HPDE6-E6E7 (cell line): ENCODE data around the gene DLG4.

Experiments
- DNase-seq: peaks from one replicate; pipeline ENCODE4 v3.0.0; 2011; ENCODE audit warnings: missing footprints; ENCODE audit errors: extremely low spot score

DLG4 gene

DNA sequence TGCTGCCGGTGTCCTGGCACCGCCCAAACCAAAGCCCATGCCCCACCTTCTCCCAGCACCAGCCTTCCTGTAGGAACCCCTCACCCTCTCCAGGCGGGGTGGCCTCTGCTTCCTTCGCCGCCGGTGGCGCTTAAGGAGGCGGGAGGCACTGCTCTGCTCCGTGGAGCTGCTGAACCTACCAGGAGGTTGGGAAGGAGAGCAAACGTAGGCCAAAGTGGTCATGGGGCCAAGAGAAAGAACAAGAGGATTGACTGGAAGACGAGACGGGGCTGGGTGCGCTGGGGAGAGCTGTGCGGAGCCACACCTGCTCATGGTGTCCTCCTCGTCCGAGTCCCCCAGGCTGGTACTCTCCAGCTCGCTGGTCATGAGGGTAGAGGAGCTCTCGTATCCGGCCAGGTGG lies 9.9 kb upstream of the DLG4 start:
- no peak for DNase-seq

DNA sequence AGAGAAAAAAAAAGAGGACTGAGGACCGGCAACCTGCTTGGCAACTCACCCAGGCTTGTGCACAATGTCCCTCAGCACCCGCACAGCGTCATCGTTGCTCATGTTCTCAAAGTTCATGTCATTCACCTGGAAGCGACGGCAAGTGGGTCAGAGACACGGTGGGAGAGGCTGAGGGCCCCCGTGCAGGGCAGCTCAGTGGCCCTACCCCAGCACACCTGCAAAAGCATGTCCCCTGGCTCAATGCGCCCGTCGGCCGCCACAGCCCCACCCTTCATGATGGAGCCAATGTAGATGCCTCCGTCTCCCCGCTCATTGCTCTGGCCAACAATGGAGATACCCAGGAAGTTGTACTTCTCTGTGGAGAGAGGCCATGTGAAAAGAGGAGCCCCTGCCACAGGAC lies 9.3 kb upstream of the DLG4 start:
- DNase-seq = no peak

DNA sequence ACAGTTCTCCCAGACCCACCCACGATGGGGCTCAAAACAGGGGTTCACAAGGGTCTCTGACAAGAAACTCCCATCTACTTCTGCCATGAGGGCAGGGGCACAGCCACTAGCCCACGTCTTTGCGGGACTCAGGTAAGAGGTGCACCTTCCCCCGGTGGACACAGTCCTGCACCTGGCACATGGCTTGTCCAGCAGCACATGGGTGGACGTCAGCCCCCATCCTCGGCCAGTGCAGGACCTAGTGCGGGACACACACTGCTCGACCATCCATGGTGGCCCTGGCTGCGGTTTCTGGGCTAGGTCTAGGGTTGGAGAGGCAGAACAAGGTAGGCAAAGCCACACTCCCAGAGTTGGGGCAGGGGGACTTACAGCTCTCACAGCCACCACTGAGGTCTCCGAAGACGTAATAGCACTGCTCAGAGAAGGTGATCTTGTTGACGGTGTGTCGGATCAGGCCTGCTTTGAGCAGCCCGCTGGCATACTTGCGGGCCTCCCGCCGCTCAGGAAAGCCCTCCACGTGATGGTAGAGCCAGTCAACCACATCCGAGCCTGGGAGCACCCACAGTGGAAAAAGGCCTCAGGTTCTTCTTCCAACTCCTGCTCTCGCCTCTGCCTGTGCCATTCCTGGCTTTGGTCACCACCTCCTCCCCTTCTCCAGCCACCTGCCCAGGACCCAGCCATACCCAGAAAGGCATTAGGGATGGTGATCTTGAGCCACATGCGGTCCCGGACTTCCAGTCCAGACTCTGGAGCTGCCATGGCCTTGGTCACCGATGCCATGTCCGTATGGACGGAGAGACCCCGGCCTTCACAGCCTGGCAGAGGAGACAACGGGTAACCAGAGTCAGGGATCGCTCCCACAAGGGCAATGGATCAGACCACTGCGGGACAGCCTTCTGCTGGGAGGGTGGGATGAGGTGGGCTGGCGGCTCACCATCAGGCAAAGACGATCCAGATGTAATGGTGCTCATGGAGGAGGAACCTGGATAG lies 7.4 kb upstream of the DLG4 start:
- DNase-seq = no peak

DNA sequence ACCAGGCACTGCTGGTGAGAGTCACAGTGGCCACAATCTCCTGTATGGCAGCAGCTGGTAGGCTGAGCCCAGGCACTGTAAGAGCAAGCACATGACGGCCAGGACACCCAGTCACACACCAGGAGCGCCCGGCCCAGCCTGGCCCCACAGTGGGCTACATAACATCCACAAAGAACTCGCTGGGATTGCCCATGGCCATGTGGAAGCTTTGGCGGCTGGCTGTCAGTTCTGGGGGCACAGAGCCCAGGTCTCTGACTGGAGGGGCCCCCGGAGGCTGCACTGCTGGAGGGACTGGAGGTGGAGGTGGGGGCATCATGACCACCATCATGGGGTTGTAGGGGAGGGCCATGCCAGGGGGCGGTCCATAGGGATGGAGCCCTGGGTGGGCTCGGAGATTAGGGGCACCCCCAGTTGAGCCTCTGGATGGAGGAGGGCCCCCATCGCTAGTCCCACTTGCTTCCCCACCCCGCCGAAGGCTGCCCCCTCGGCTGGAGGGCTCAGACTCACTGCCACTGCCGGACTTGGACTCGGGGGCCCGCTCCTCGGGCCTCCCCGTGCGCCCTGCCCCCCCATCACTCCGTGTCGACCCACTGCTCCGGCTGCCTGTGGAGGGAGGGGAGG lies 6.2 kb upstream of the DLG4 start:
- no peak for DNase-seq

DNA sequence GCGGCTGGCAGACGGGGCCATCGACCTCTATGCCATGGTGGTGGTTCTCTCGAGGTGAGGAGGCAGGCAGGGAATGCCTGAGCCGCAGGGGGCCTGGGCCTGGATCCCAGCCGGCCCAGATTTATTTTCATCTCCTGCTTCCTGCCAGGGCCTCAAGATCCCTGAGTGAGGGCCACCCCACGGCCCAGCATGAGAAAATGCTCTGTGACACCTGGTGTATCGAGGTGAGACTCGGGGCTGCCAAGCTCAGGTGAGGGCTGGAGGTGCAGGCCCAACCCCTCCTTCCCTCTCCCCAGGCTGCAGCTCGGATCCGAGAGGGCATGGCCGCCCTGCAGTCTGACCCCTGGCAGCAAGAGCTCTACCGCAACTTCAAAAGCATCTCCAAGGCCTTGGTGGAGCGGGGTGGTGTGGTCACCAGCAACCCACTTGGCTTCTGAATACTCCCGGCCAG lies 5.0 kb upstream of the DLG4 start:
- DNase-seq = no peak

DNA sequence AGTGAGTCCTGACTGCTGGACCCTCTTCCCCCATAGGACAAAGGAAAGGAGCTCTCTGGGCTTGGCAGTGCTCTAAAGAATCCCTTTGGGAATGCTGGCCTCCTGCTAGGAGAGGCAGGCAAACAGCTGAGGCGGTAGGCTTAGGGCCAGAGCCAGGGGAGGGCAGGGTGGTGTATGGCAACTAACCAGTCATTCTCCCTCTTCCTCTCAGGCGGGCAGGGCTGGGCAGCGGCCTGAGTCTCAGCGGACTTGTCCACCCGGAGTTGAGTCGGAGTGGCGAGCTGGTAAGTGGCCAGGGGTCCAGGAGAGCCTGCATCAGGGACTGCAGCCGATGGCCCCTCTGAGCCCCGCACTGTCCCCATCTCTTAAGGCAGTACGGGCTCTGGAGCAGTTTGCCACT lies 4.5 kb upstream of the DLG4 start:
- no peak for DNase-seq

DNA sequence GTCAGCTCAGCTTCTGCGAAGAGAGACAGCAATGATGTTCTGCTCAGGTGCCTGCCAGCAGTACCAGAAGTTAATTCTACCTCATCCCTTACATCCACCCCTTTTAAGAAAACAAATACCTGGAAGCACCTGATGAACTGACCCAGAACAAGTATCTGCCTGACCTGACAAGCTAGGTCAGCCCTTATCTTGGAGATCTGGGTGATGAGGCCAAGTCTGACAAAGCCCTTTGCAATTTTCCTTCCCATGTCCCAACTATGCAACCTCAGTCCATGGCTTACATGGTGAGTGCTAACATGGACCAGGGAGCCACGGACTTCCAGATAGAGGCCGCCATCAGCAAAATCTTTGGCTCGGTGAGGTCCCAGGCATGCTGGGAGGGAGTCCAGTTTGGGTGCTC lies 3.7 kb upstream of the DLG4 start:
- no peak for DNase-seq

DNA sequence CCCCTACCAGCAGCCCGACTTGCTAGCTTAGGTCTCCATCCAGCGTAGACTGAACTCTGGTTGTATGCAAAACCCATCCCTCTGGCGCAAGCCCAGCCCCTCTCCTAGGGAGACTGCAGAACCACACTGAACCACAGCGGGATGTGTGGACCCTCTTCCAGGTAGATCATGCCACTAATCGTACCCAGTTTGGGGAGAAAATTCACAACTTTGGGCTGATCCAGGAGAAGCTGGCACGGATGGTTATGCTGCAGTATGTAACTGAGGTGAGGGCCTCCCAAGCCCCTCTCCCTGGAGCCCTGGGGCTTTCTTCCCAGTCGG lies 3.3 kb upstream of the DLG4 start:
- DNase-seq = no peak

DNA sequence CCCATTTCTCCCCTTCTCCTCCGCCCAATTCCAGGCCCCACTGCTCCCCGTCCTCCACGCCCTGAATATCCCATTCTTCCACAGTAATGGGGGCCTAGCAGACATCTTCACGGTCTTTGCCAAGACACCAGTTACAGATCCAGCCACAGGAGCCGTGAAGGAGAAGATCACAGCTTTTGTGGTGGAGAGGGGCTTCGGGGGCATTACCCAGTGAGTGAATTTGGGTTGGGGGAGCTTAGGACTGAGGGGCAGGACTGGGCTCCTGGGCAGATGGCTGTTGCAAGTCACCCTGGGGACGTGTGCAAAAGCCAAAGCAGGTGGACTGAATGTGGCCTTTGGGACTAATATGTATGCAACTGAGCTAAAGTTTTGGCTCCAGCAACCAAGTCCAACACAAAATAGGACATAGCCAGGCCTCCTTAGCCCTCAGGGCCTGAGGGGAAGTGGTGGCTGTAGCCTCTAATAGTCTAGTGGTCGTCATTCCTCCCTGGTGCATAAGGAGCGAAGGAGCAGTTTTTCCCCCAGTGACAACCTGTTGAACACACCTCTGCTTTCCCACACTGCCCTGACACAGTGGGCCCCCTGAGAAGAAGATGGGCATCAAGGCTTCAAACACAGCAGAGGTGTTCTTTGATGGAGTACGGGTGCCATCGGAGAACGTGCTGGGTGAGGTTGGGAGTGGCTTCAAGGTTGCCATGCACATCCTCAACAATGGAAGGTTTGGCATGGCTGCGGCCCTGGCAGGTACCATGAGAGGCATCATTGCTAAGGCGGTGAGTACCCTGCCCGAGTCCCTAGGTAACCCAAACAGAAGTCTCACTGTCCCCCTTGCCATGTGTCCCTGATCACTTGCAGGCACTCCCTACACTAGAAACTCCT lies 2.7 kb upstream of the DLG4 start:
- DNase-seq = no peak

DNA sequence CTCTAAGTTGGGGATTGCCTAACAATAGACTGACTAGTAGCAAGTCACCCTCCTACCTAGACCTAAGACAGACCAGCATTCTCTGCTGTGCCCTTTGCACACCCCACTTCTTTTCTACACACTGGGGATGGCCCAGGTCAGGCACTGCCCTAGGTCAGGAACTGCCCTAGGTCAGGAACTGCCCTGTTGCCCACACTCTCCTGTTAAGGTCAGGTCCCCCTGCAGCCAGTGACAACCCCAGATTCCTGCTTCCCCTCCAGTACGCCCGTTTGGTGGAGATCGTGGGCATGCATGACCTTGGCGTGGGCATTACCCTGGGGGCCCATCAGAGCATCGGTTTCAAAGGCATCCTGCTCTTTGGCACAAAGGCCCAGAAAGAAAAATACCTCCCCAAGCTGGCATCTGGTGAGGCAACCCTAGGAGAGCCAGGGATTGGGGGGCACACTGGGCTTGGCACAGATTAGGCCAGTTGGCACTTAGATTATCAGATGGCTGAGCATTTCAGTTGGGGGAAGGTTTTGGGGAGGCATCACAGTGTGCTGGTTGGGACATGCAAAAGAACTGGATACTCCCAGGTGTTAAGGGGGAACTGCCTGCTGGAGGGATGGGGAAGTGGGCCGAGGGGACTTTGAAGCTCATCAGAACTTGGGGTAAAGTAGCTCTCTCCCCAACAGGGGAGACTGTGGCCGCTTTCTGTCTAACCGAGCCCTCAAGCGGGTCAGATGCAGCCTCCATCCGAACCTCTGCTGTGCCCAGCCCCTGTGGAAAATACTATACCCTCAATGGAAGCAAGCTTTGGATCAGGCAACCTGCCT lies 1.8 kb upstream of the DLG4 start:
- no peak for DNase-seq

DNA sequence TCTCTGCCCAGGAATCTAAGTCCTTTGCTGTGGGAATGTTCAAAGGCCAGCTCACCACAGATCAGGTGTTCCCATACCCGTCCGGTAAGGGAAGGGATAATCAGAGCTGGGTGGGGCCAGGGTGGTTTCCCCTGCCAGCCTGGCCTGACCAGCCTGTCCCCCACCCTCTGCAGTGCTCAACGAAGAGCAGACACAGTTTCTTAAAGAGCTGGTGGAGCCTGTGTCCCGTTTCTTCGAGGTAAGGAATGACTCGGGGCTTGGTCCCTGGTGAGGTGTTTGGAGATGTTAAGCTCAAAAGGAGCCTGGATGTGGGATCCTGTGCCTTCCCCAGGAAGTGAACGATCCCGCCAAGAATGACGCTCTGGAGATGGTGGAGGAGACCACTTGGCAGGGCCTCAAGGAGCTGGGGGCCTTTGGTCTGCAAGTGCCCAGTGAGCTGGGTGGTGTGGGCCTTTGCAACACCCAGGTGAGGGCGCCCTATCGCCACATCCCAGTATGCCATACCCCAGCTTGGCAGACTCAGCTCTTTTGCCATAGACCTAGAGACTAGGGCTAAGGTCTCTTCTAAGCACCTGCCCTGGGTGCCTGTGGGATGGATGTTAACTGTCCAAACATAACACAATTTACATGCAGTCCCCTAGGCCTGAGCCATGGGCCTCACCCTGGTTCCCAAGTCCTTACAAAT lies 1.1 kb upstream of the DLG4 start:
- DNase-seq = no peak

DNA sequence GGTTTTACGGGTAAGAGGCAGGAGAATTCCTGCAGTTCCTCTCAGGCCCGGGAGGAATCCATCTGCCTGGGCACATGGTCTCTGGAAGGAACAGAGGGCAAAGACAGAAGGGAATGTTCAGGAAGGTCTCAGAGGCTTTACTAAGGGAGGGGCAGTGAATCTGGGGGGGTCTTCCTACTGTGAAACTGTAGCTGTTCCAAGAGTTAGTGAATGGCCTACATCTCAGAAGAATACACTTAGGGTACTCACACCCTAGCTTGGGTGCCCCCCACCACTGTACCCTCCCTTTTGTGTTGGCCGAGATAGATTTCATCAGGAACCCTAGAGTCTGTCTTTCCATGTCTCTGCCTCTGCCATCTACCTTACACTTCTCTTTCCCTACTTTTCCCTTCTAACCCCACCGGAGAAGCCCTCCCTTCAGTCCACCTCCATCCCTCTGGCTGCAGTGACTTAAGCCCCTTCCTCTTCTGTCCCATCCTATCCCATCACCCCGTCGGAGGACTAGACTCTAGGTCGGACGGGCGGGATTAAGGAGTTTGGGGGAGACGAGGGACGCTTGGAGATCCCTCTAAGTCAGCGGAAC lies 316 bp downstream of the DLG4 start:
- no peak for DNase-seq

DNA sequence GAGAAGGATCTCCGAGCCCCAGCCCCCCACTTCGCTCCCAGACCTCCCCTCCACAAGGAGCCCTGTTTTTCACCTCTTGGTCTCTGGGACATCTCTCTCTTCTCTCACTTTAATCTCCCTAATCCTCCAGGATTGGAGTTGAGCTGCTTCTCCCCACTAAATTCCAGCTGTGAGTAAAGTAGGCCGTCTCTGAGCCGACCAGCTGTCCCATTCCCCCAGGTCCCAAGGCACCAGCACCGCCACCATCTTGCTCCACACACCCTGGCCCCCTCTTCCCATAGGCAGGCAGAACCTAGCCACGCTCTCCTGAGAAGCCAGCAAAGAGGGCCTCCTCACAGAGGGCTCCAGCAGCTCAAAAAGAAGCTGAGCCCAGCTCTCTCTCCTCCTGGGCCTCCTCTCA lies 878 bp downstream of the DLG4 start:
- DNase-seq = no peak

DNA sequence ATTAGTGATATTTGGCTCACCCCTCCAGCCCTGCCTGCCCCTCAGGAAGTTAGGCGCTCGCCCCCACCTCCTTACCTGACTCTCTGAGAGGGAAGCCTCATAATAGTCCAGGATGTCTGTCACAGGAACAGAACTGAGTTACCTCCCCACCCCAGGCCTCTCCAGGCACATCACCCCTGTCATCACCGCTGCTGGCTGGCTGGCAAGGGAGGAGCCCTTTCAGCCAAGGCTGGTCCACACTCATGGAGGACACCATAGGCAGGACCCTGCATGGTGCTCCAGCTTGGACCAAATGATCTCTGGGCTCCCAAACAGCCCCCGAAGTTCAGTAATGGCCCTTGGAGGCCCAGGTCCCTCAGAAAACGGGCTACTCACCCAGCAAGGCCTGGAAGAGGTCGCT lies 1.5 kb downstream of the DLG4 start:
- DNase-seq = no peak

DNA sequence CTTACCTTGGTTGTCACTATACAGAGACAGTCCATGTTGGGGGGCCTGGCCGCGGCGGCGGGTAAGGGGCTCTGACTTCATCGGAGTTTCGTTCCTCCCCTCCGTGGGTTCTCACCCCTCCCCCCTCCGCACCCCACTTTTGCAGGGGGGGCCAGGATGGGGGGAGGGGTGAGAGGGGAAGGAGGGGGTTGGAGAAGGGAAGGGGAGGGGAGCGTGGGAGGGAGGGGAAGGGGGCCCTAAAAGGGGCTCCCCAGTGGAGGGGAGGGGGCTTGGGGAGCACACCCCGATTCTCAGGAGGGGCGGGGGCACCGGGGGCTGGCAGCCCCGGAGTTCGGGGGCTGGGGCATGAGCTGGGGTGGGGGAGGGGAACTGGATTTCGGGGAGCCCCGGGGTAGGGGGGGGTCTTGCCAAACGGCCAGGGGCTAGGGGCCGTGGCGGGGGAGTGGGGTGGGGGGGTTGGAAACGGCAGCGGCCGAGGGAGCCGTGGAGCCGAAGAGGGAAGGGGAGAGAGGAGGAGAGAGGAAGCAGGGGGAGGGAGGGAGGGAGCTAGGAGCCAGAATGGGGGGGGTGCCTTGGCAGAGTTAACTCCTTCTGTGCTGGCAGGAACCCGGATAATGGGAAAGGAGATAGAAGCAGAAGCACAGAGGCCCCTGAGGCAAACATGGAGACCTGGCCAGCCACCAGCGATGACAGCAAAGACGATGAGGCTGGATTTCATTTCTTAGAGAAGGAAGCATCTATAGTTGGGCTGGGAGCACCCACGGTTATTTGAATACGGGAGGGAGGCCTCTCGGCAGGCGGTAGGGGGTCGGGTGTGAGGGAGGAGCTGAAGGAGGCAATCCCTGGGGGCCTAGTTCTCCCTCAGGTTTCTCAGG lies 2.3 kb downstream of the DLG4 start:
- DNase-seq = no peak

DNA sequence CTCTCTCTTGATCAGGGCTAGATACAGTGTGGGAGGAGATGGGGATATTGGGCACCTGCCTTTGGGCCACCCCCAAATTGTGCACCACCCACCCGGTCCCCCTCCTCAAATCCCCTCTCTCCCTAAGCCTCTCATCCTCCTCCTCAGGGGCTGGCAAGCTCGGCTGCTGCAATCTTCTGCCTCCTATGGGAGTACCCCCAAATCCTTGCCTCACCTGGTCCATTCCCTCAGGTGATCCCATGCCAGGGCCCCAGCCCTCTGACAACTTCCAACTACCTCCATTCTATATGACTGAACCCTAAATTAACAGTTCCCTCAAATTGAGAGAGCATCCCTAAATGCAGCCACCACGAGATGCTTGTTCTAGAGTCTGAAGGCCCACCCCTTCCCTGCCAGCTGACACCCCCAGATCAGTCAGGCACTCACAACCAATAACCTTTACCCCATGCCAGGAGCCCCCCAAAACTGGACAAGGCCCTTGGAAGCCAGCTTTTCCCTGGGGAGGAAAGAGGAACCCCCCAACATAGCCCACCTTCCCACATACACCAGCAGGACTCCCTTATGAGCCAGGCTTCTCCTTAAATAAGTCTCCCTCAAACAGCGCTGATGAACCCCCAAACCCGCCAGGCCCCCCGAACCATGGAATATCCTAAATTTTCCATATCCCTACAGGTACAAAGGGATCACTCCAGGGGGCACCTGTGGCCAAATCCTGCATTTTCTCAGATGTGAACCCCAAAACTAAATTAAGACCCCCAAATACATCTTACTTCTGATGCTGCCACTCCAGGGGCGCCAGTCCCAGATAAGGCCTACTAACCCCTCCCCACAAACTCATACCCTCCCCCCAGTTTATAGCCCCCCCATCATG lies 3.2 kb downstream of the DLG4 start:
- DNase-seq = no peak

DNA sequence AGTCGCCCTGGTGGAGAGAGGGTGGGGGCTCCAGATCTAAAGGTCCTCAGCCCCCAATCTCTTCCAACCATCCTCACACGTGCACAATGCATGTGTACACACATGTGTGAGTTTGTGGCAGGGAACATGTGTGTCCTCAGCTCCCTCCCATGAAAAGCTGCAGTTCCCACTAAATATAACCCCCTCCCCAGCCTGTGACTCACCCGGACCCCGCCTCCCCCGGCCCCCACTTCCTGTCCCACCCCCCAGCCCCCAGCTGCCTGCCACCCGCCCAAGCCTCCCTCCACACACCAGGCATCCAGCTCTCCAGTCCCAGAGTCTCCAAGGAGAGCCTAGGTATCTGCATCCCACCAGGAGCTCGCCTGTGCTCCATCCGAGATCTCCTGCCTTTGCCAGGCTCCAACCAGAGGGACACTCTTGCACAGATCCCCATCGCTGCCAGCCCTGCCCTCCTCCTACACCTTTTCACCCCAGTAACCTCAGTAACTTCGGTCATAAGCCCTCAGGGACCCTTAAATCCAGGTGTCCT lies 3.9 kb downstream of the DLG4 start:
- no peak for DNase-seq

DNA sequence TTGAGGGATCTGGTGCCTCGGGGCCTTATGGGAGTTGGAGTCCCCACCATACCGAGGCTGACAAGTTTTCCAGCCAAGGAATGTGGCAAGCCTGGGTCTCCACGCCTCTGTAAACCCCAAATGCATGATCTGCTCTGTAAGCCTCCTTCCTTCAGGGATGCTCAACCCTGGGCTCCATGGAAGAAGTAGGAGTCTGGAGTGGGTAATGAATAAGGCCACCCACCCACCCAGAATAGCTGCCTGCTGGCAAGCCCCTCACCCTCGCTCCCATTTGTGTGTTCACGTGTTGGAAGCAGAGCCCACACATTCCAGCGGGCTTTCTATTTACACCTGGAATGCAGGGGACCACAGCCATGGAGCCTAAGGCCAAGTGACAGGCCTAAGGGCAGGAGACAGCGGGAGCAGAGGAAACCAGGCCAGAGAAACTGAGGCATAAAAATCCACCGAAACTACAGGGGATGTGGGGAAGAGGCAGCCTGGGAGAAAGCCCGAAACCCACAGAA lies 4.4 kb downstream of the DLG4 start:
- DNase-seq = no peak
